DND-41 (cell line): Measurements from ENCODE around the gene DBX2.

ENCODE experiments used
- ATAC-seq: fragments of 200-7000 bp; cut with Tn5 transposase; 3 replicates; pipeline ENCODE4 v1.9.1; 2021; ENCODE audit warnings: low read depth; ENCODE audit not compliant: insufficient read depth
- DNase-seq: peaks from one replicate; pipeline ENCODE4 v3.0.0-alpha.2; 2020
- H2AFZ ChIP-seq: 2 replicates; pipeline ENCODE4 v1.6.0; 2012; ENCODE audit warnings: low read depth, low read length
- H3K27ac ChIP-seq: 2 replicates; pipeline ENCODE4 v1.5.1; 2012; ENCODE audit warnings: low read length, inconsistent platforms
- H3K27me3 ChIP-seq: fragments of 200-600 bp; sonication (generic); 2 replicates; pipeline ENCODE4 v1.6.0; 2012; ENCODE audit warnings: low read length, mild to moderate bottlenecking, inconsistent platforms; ENCODE audit not compliant: insufficient read depth, poor library complexity
- H3K36me3 ChIP-seq: 2 replicates; pipeline ENCODE4 v1.5.1; 2012; ENCODE audit warnings: low read length, inconsistent platforms; ENCODE audit not compliant: insufficient read depth
- H3K4me1 ChIP-seq: 2 replicates; pipeline ENCODE4 v1.5.1; 2012; ENCODE audit warnings: mild to moderate bottlenecking, low read length; ENCODE audit not compliant: insufficient read depth
- H3K4me2 ChIP-seq: 2 replicates; pipeline ENCODE4 v1.6.0; 2012; ENCODE audit warnings: mild to moderate bottlenecking, moderate library complexity, low read length, inconsistent platforms; ENCODE audit not compliant: insufficient read depth
- H3K4me3 ChIP-seq, 2 experiments: fragments of 200-600 bp in 1 of 2; shearing (Covaris generic) in 1 of 2; 2 replicates each; pipeline ENCODE4 v1.5.1; 2012 to 2016; ENCODE audit warnings: inconsistent platforms in 2 of 2, low read length in 2 of 2, mild to moderate bottlenecking in 2 of 2, low read depth in 1 of 2, moderate library complexity in 1 of 2
- H3K79me2 ChIP-seq: 2 replicates; pipeline ENCODE4 v1.6.0; 2012; ENCODE audit warnings: low read length, inconsistent platforms; ENCODE audit not compliant: insufficient read depth
- H3K9ac ChIP-seq: 2 replicates; pipeline ENCODE4 v1.6.0; 2012; ENCODE audit warnings: low read depth, mild to moderate bottlenecking, inconsistent platforms, low read length, moderate library complexity
- H3K9me3 ChIP-seq: 2 replicates; pipeline ENCODE4 v1.5.1; 2012; ENCODE audit warnings: low read length, moderate library complexity, mild to moderate bottlenecking, inconsistent platforms; ENCODE audit not compliant: insufficient read depth, severe bottlenecking
- H4K20me1 ChIP-seq: 2 replicates; pipeline ENCODE4 v1.6.0; 2012; ENCODE audit warnings: low read length; ENCODE audit not compliant: insufficient read depth
- CTCF ChIP-seq: IDR thresholded peaks from 2 replicates; pipeline ENCODE4 v1.5.1; 2012; ENCODE audit warnings: borderline replicate concordance, low read length, moderate library complexity, mild to moderate bottlenecking; ENCODE audit not compliant: poor library complexity, severe bottlenecking; ENCODE audit errors: extremely low read depth
- EZH2 ChIP-seq: IDR thresholded peaks from 3 replicates; pipeline ENCODE4 v1.6.1; 2012; ENCODE audit warnings: borderline replicate concordance, low read depth, mild to moderate bottlenecking, moderate library complexity, low read length, inconsistent platforms; ENCODE audit not compliant: severe bottlenecking

Gene DBX2

DNA sequence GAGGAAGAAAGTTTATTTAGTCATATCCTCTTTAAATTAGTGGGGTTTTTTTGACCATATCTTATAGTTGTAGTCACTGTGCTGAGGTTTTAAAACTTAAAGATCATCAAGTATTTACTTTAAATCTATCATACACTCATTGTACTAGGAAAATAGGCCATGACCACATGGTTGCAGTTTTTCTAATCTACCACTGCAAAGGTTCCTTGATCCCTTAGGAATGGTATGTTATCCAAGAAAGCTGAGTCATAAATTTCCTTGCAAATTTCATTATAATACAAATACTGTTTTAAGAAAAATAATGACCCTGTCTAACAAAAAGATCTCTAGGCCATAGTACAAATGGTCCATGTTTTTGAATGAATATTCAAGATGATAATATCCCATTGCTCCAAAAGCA, 74.7 kb downstream of the DBX2 start:
- Histone ChIP-seq H3K36me3 (no peaks in the 10 kb centered on the region), H3K4me3 (no peak overlapping the region), H4K20me1 (no peaks in the 10 kb centered on the region), H3K4me1 (no peaks in the 10 kb centered on the region), H3K4me2 (no peak overlapping the region), H3K9me3 (no peaks in the 10 kb centered on the region), H3K27me3 (no peaks in the 10 kb centered on the region), H3K79me2 (no peaks in the 10 kb centered on the region), H2AFZ (no peak overlapping the region), H3K27ac (no peak overlapping the region), H3K9ac (no peak overlapping the region)
- TF ChIP-seq EZH2 (no peak), CTCF (no peak)
- no peak for DNase-seq
- ATAC-seq = no peak

GRCh38 chr12:44972746-44973421, 78.0 kb downstream of the DBX2 start:
- H3K9me3 ChIP-seq = no peaks in the 10 kb centered on the region

DNA sequence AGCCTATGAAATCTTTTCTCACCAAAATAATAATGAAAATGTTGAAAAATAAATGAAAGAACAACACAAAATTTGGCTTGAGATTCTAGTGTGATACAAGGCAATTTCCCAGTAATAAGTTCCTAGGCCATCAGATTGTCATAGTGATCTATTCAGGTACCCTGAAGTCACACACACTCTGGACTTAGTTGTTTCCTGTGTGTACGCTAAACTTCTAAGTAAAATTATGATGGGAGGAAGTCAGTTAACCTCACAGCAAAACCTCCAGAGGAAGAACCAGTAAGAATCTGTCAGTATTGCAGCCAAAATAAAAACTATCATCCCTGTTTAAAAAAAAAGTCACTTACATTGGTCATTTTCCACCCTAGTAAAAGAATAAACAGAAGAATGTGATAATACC, 81.9 kb downstream of the DBX2 start:
- Histone ChIP-seq H3K4me1 (peaks cover 25% of the 10 kb centered on the region), H3K4me3 (no peak overlapping the region), H4K20me1 (no peaks in the 10 kb centered on the region), H3K4me2 (peak overlapping the region; percentile 42), H3K27ac (peak overlapping the region; percentile 68), H3K36me3 (no peaks in the 10 kb centered on the region), H3K9ac (0 out of 2 replicates have a peak overlapping the region, but pooled peaks have one; percentile 2), H3K27me3 (no peaks in the 10 kb centered on the region), H3K9me3 (no peaks in the 10 kb centered on the region), H2AFZ (no peak overlapping the region), H3K79me2 (no peaks in the 10 kb centered on the region)
- ATAC-seq (peak; percentile 99), DNase-seq (peak; percentile 30)
- TF ChIP-seq EZH2 = no peak
- no peak for TF ChIP-seq CTCF

More at GRCh38 chr12:44972746-44973421, 78.0 kb downstream of the DBX2 start:
- TF ChIP-seq CTCF (peak; percentile 66), EZH2 (no peak)
- H3K79me2 ChIP-seq = no peaks in the 10 kb centered on the region
- DNase-seq (peak; percentile 33), ATAC-seq (peak; percentile 62)
- no peaks in the 10 kb centered on the region for H3K27me3 ChIP-seq
- H3K4me1 ChIP-seq = peaks cover 24% of the 10 kb centered on the region
- no peak overlapping the region for H3K4me3 ChIP-seq
- no peaks in the 10 kb centered on the region for H4K20me1 ChIP-seq
- 0 out of 2 replicates have a peak overlapping the region, but pooled peaks have one; percentile 7 for H2AFZ ChIP-seq
- no peak overlapping the region for H3K9ac ChIP-seq
- H3K27ac ChIP-seq = no peak overlapping the region
- no peak overlapping the region for H3K4me2 ChIP-seq
- H3K36me3 ChIP-seq = no peaks in the 10 kb centered on the region
